Heart left ventricle (tissue), 16 donors: ENCODE results near the gene SCML1. TPM values are rescaled to one million over a fixed set of nuclear protein-coding genes. Genes with fewer than 3 reads are reported as not detected.
"Not testable (repeated sequence)": the region's sequence is repeated elsewhere in the genome, so short reads cannot be mapped to it uniquely, and the experiment has no call there.

ENCODE experiments used
- ATAC-seq, 4 donors: fragments of 200-7000 bp; cut with Tn5 transposase; one replicate each; pipeline ENCODE4 v1.9.1; 2020 to 2022; ENCODE audit warnings: moderate library complexity in 4 of 4, mild to moderate bottlenecking in 3 of 4, moderate number of reproducible peaks in 1 of 4
- DNase-seq, 5 donors: peaks; one replicate each; pipeline ENCODE4 v3.0.0-alpha.2; 2020
- H3K27ac ChIP-seq, 12 donors: fragments of 200-600 bp; sonication (generic) in 4 of 12; one replicate each; pipeline versions ENCODE4 v1.5.0 to v1.8.0; 2016 to 2022; ENCODE audit warnings: mild to moderate bottlenecking in 2 of 12
- H3K27me3 ChIP-seq, 9 donors: fragments of 200-600 bp; sonication (generic) in 2 of 9; one replicate each; pipeline versions ENCODE4 v1.5.1 to v1.8.0; 2016 to 2022; ENCODE audit warnings: mild to moderate bottlenecking in 3 of 9
- H3K36me3 ChIP-seq, 9 donors: fragments of 200-600 bp; sonication (generic) in 2 of 9; one replicate each; pipeline versions ENCODE4 v1.5.0 to v1.8.0; 2018 to 2022; ENCODE audit warnings: mild to moderate bottlenecking in 2 of 9
- H3K4me1 ChIP-seq, 12 donors: fragments of 200-600 bp; sonication (generic) in 4 of 12; one replicate each; pipeline versions ENCODE4 v1.5.0 to v1.8.0; 2016 to 2022; ENCODE audit warnings: mild to moderate bottlenecking in 3 of 12
- H3K4me3 ChIP-seq, 12 donors: fragments of 200-600 bp; sonication (generic) in 4 of 12; one replicate each; pipeline versions ENCODE4 v1.5.0 to v1.8.0; 2017 to 2022; ENCODE audit warnings: mild to moderate bottlenecking in 9 of 12, moderate library complexity in 4 of 12
- H3K9me3 ChIP-seq, 12 donors: fragments of 200-600 bp; sonication (generic) in 4 of 12; one replicate each; pipeline versions ENCODE4 v1.5.0 to v1.8.0; 2016 to 2022; ENCODE audit warnings: mild to moderate bottlenecking in 1 of 12
- POLR2A ChIP-seq, 2 donors: fragments of 450-650 bp; IDR thresholded peaks; one replicate each; pipeline ENCODE4 v1.6.1; 2017; ENCODE audit warnings: antibody characterized with exemption in 2 of 2, mild to moderate bottlenecking in 2 of 2, moderate library complexity in 2 of 2
- WGBS, 4 donors: extraction: QIAGEN DNeasy Blood & Tissue Kit in 2 of 4; methylation state at CpG; one replicate each; pipeline versions ENCODE4 v1.1.5 to v1.1.7; 2013 to 2018; 5-methylcytosine and 5-hydroxymethylcytosine counted together
- intact Hi-C, 10 donors: fragments of 100-400 bp; cut with DNase I; formaldehyde crosslinking; loops; one replicate each; pipeline versions ENCODE4 v1.11.1 to v1.14.2; 2022
- polyA plus RNA-seq, 2 donors: library from polyadenylated mRNA; stranded (reverse); fragments of 200-250 nt; gene quantifications; one replicate each; pipeline ENCODE4 v1.2.3, GENCODE V29; 2013
- total RNA-seq, 9 donors: library from RNA; depleted of rRNA in 2 of 9; stranded (reverse); fragments of >200 nt in 2 of 9; fragmentation: NEBNext Ultra II Directional in 3 of 9; extraction: Animal tissue kit (Norgen Biotek cat#: 25700) in 3 of 9; gene quantifications; one replicate each; pipeline versions ENCODE4 v1.1.0 to v1.2.4, GENCODE V29; 2016 to 2023
- TF ChIP-seq, protein P1 (sequence below), 12 donors: fragments of 200-600 bp; sonication (generic) in 4 of 12; IDR thresholded peaks; one replicate each; pipeline versions ENCODE4 v1.5.0 to v1.8.0; 2018 to 2022; ENCODE audit warnings: antibody characterized with exemption in 12 of 12, mild to moderate bottlenecking in 5 of 12
- donor health status: ischemic (EF 13 %, LVEDD 7.1; RV severe dilation, severe dysfunction).
- donor health status: healthy with polysubstance abuse.
- donor health status: DM: no; HTN: yes; CAD: no.
- donor health status: DM: no; HTN: no; CAD: no.
- donor health status: ischemic (EF 25% LVEDD 6.9; RV normal size, moderate dysfunction).
- donor health status: ischemic (EF 25% LVEDD 5.7; RV mildly dilated, moderate dysfunction).
- donor health status: healthy.
- donor health status: DM: yes; HTN: yes; CAD: no.
- donor health status: ischemic (EF 35%, LVEDD 5.7; RV mildly dilated, moderate dysfunction).
- donor health status: nonischemic (EF 11% LVEDD 7.7; RV severe dilation, severe dysfunction).
- donor health status: DM: yes; HTN: yes; CAD: no.
- donor health status: PGD.
- donor health status: ischemic (EF 29% LVEDD 5.4; RV normal size, mild dysfunction).
- donor health status: nonischemic (EF 23%, LVEDD 6.1; RV moderate dilation, normal function).

SCML1 gene
- total and polyA plus RNA-seq, 11 donors, result 4.1 to 9.9 (median 7.2) TPM

DNA sequence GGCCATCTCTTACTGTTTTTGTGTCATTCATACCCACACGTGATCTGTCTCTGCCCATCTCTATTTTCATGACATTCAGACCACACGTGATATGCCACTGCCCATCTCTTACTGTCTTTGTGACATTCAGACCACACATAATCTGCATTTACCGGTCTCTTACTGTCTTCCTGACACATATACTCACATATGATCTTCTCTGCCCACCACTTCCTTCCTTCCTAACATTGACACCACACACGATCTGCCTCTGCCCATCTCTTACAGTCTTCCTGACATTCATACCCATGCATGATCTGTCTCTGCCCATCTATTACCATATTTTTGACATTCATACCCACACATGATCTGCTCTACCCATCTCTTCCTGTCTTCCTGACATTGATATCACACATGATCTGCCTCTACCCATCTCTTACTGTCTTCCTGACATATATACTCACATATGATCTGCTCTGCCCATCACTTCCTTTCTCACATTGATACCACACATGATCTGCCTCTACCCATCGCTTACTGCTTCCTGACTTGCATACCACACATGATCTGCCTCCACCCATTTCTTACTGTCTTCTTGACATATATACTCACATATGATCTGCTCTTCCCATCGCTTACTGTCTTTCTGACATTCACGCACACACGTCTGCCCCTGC lies 36.1 kb downstream of the SCML1 start:
- Histone ChIP-seq H3K36me3 (no peaks in the 10 kb centered on the region), H3K27me3 (peaks cover 0 to 23% (median 0%) of the 10 kb centered on the region in 9 donors), H3K9me3 (no peaks in the 10 kb centered on the region), H3K4me3 (no peak overlapping the region), H3K4me1 (no peaks in the 10 kb centered on the region), H3K27ac (no peak overlapping the region)
- ATAC-seq, result no peak
- DNase-seq, result no peak
- WGBS, 4 donors, result 66 to 76% (median 74%) methylated on average over 8 of the region's 8 CpGs
- intact Hi-C loops, result loop anchor here in 1 of 10 donors (10.0 kb wide), 1 partner anchor 441 kb away; no protein-coding TSS in a partner anchor
- TF ChIP-seq, protein P1, sequence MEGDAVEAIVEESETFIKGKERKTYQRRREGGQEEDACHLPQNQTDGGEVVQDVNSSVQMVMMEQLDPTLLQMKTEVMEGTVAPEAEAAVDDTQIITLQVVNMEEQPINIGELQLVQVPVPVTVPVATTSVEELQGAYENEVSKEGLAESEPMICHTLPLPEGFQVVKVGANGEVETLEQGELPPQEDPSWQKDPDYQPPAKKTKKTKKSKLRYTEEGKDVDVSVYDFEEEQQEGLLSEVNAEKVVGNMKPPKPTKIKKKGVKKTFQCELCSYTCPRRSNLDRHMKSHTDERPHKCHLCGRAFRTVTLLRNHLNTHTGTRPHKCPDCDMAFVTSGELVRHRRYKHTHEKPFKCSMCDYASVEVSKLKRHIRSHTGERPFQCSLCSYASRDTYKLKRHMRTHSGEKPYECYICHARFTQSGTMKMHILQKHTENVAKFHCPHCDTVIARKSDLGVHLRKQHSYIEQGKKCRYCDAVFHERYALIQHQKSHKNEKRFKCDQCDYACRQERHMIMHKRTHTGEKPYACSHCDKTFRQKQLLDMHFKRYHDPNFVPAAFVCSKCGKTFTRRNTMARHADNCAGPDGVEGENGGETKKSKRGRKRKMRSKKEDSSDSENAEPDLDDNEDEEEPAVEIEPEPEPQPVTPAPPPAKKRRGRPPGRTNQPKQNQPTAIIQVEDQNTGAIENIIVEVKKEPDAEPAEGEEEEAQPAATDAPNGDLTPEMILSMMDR (IDR thresholded peaks at IDR 0.05), result no peak
- TF ChIP-seq POLR2A (IDR thresholded peaks at IDR 0.05), result no peak

DNA sequence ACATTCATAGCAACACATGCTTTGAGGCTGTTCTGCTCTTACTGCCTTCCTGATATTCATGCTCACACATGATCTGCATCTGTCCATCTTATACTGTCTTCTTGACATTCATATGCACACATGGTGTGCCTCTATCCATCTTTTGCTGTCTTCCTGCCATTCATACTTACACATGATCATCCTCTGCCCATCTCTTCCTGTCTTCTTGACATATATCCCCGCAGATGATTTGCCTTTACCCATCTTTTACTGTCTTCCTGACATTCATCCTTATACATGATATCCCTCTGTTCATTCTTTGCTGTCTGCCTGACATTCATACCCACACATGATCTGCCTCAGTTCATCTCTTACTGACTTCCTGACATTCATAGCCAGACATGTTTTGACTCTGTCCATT lies 36.8 kb downstream of the SCML1 start:
- ATAC-seq (no peak), DNase-seq (no peak)
- Histone ChIP-seq H3K9me3 (no peaks in the 10 kb centered on the region), H3K4me1 (no peaks in the 10 kb centered on the region), H3K36me3 (no peaks in the 10 kb centered on the region), H3K4me3 (no peak overlapping the region), H3K27ac (no peak overlapping the region), H3K27me3 (peaks cover 0 to 23% (median 0%) of the 10 kb centered on the region in 9 donors)
- intact Hi-C loops, result loop anchor here in 1 of 10 donors (10.0 kb wide), 1 partner anchor 441 kb away; no protein-coding TSS in a partner anchor
- WGBS, 4 donors, result 75 to 84% (median 81%) methylated on average over 1 of the region's 1 CpG
- no peak for TF ChIP-seq POLR2A (IDR thresholded peaks at IDR 0.05)
- TF ChIP-seq, protein P1 (IDR thresholded peaks at IDR 0.05), result no peak

DNA sequence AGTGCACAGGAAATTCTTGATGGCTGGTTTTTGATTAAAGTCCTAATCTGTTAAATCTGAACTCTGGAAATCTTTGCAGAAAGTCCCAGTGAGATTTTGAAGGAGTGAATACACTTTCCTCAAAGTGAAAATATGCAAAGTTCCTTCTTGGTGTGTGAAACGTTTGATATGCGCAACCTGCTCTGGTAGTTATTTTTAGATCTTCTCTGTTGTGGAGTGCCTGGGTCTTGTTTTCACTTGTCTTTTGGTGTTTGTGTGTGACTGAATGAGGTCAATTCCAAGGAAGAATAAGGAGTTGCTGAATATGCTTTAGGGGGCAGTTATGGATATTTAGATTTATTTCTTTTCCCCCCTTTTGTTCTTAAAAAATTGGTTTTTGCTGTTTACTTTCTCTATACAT lies 41.7 kb downstream of the SCML1 start:
- WGBS, 4 donors, result 24 to 56% (median 38%) methylated on average over 2 of the region's 2 CpGs
- H3K36me3 ChIP-seq, result no peaks in the 10 kb centered on the region
- H3K27me3 ChIP-seq, result peaks cover 0 to under 1% (median 0%) of the 10 kb centered on the region in 9 donors
- ATAC-seq (no peak), DNase-seq (no peak)
- no peaks in the 10 kb centered on the region for H3K4me1 ChIP-seq
- no peak overlapping the region for H3K27ac ChIP-seq
- no peaks in the 10 kb centered on the region for H3K9me3 ChIP-seq
- no peak for TF ChIP-seq POLR2A (IDR thresholded peaks at IDR 0.05)
- TF ChIP-seq, protein P1 (IDR thresholded peaks at IDR 0.05), result no peak
- intact Hi-C loops, result loop anchor here in 1 of 10 donors (10.0 kb wide), 1 partner anchor 436 kb away; no protein-coding TSS in a partner anchor
- H3K4me3 ChIP-seq, result no peak overlapping the region

DNA sequence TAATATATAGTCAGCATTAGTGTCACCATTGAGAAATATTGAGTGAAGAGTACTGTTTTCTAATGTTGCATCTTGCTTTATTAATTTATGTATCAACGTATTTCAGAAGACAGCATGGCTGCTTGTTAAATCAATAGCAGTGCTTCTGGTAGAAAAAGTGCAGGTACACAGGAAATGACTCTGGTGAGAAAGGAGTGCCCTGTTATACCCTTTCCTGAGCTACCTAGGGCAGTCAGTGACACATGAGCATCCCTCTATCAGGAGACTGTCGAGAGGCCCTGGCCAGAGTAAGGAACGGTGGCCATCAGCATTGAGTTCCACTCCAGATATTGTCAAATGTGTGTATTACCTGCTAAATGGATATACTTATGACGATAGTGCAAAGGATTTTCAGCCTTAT lies 42.1 kb downstream of the SCML1 start:
- H3K27me3 ChIP-seq, result no peaks in the 10 kb centered on the region
- no peaks in the 10 kb centered on the region for H3K4me1 ChIP-seq
- intact Hi-C loops, result loop anchor here in 1 of 10 donors (10.0 kb wide), 1 partner anchor 435 kb away; no protein-coding TSS in a partner anchor
- H3K9me3 ChIP-seq, result no peaks in the 10 kb centered on the region
- 79 to 88% (median 85%) methylated on average over 4 of the region's 4 CpGs for WGBS, 4 donors
- no peak for DNase-seq
- H3K36me3 ChIP-seq, result no peaks in the 10 kb centered on the region
- H3K27ac ChIP-seq, result no peak overlapping the region
- no peak for TF ChIP-seq POLR2A (IDR thresholded peaks at IDR 0.05)
- TF ChIP-seq, protein P1 (IDR thresholded peaks at IDR 0.05), result no peak
- no peak for ATAC-seq
- no peak overlapping the region for H3K4me3 ChIP-seq

DNA sequence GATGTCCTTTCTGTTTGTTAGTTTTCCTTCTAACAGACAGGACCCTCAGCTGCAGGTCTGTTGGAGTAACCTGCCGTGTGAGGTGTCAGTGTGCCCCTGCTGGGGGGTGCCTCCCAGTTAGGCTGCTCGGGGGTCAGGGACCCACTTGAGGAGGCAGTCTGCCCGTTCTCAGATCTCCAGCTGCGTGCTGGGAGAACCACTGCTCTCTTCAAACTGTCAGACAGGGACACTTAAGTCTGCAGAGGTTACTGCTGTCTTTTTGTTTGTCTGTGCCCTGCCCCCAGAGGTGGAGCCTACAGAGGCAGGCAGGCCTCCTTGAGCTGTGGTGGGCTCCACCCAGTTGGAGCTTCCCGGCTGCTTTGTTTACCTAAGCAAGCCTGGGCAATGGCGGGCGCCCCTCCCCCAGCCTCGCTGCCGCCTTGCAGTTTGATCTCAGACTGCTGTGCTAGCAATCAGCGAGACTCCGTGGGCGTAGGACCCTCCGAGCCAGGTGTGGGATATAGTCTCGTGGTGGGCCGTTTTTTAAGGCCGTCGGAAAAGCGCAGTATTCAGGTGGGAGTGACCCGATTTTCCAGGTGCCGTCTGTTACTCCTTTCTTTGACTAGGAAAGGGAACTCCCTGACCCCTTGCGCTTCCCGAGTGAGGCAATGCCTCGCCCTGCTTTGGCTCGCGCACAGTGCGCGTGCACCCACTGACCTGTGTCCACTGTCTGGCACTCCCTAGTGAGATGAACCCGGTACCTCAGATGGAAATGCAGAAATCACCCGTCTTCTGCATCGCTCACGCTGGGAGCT lies 49.5 kb downstream of the SCML1 start:
- intact Hi-C loops, result loop anchor here in 3 of 10 donors (5.0 kb wide), 2 partner anchors 421 to 426 kb away; no protein-coding TSS in a partner anchor
- H3K9me3 ChIP-seq, H3K4me1 ChIP-seq, ATAC-seq, H3K36me3 ChIP-seq, DNase-seq, H3K27ac ChIP-seq: not testable (repeated sequence)
- Histone ChIP-seq H3K4me3 (peak overlapping the region in 3 of 12 donors; percentile 5 to 9 (median 9)), H3K27me3 (peaks cover 0 to 14% (median 0%) of the 10 kb centered on the region in 9 donors)
- WGBS, 4 donors, result 51 to 69% (median 57%) methylated on average over 22 to 26 of the region's 31 CpGs
